Panc1 (cell line): ENCODE results near the gene ZFAND3.

Source experiments
- POLR2AphosphoS5 ChIP-seq: IDR thresholded peaks from 2 replicates; pipeline ENCODE4 v1.6.1; 2012; ENCODE audit warnings: mild to moderate bottlenecking, low read depth, low read length, moderate library complexity
- TF ChIP-seq, protein P1 (sequence below): fragments of 450-650 bp; IDR thresholded peaks from 2 replicates; pipeline ENCODE4 v1.5.1; 2017; ENCODE audit warnings: mild to moderate bottlenecking
- TF ChIP-seq, protein P2 (sequence below), 2 experiments: IDR thresholded peaks; 2 replicates each; pipeline ENCODE4 v1.6.1; 2011 to 2012; ENCODE audit warnings: low read depth in 2 of 2, control low read depth in 1 of 2, low read length in 1 of 2, mild to moderate bottlenecking in 1 of 2, moderate library complexity in 1 of 2; ENCODE audit not compliant: insufficient read depth in 1 of 2

- TF ChIP-seq, protein P1, sequence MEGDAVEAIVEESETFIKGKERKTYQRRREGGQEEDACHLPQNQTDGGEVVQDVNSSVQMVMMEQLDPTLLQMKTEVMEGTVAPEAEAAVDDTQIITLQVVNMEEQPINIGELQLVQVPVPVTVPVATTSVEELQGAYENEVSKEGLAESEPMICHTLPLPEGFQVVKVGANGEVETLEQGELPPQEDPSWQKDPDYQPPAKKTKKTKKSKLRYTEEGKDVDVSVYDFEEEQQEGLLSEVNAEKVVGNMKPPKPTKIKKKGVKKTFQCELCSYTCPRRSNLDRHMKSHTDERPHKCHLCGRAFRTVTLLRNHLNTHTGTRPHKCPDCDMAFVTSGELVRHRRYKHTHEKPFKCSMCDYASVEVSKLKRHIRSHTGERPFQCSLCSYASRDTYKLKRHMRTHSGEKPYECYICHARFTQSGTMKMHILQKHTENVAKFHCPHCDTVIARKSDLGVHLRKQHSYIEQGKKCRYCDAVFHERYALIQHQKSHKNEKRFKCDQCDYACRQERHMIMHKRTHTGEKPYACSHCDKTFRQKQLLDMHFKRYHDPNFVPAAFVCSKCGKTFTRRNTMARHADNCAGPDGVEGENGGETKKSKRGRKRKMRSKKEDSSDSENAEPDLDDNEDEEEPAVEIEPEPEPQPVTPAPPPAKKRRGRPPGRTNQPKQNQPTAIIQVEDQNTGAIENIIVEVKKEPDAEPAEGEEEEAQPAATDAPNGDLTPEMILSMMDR: no peak
- TF ChIP-seq POLR2AphosphoS5: no peak
- TF ChIP-seq, protein P2, sequence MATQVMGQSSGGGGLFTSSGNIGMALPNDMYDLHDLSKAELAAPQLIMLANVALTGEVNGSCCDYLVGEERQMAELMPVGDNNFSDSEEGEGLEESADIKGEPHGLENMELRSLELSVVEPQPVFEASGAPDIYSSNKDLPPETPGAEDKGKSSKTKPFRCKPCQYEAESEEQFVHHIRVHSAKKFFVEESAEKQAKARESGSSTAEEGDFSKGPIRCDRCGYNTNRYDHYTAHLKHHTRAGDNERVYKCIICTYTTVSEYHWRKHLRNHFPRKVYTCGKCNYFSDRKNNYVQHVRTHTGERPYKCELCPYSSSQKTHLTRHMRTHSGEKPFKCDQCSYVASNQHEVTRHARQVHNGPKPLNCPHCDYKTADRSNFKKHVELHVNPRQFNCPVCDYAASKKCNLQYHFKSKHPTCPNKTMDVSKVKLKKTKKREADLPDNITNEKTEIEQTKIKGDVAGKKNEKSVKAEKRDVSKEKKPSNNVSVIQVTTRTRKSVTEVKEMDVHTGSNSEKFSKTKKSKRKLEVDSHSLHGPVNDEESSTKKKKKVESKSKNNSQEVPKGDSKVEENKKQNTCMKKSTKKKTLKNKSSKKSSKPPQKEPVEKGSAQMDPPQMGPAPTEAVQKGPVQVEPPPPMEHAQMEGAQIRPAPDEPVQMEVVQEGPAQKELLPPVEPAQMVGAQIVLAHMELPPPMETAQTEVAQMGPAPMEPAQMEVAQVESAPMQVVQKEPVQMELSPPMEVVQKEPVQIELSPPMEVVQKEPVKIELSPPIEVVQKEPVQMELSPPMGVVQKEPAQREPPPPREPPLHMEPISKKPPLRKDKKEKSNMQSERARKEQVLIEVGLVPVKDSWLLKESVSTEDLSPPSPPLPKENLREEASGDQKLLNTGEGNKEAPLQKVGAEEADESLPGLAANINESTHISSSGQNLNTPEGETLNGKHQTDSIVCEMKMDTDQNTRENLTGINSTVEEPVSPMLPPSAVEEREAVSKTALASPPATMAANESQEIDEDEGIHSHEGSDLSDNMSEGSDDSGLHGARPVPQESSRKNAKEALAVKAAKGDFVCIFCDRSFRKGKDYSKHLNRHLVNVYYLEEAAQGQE (IDR thresholded peaks at IDR 0.05; ENCODE audit: insufficient read depth in 1 of 2, low read depth in 2 of 2, low read length in 1 of 2): no peak
These were observed 258.0 kb downstream of the ZFAND3 start for GRCh38 chr6:38077488-38078030.
